Natural killer cell treated with Interleukin-12 subunit alpha and Interleukin-12 subunit beta and Interleukin-15 and Interleukin-18, amount 100 ng/mL, for 72 hours (primary cell): Measurements from ENCODE around the gene JARID2. TPM values are rescaled to one million over a fixed set of nuclear protein-coding genes. Genes with fewer than 3 reads are reported as not detected.

Experiments used
- ATAC-seq, 2 donors: fragments of 150-1000 bp; cut with Tn5 transposase in 1 of 2; sonication (Bioruptor Pico), chemical (Tn5 transposase) in 1 of 2; 2 replicates each; pipeline ENCODE4 v1.10.0; 2021
- DNase-seq: peaks from one replicate; pipeline ENCODE4 v3.0.0; 2022; ENCODE audit warnings: low spot score
- H3K27ac Mint-ChIP-seq, 2 donors: 1 replicate in 1 of 2; 2 replicates in 1 of 2; pipeline ENCODE4 v1.8.0; 2022; ENCODE audit warnings: mixed read lengths in 2 of 2, mild to moderate bottlenecking in 1 of 2, moderate library complexity in 1 of 2
- H3K27me3 Mint-ChIP-seq, 2 donors: 1 replicate in 1 of 2; 2 replicates in 1 of 2; pipeline ENCODE4 v1.8.0; 2022; ENCODE audit warnings: mixed read lengths in 2 of 2
- H3K36me3 Mint-ChIP-seq: one replicate; pipeline ENCODE4 v1.8.0; 2022; ENCODE audit warnings: mixed read lengths
- H3K4me1 Mint-ChIP-seq, 2 donors: 1 replicate in 1 of 2; 2 replicates in 1 of 2; pipeline ENCODE4 v1.8.0; 2022; ENCODE audit warnings: low read depth in 2 of 2, mixed read lengths in 2 of 2, mild to moderate bottlenecking in 1 of 2
- H3K4me3 Mint-ChIP-seq: one replicate; pipeline ENCODE4 v1.8.0; 2022; ENCODE audit warnings: mixed read lengths
- H3K9me3 Mint-ChIP-seq: 2 replicates; pipeline ENCODE4 v1.8.0; 2022; ENCODE audit warnings: mixed read lengths
- total RNA-seq, 2 donors: library from RNA; stranded (reverse); gene quantifications; one replicate each; pipeline ENCODE4 v1.2.3, GENCODE V29; 2022

JARID2 gene
- total RNA-seq, 2 donors from 2014 or later = 28.6 to 34.9 TPM

DNA sequence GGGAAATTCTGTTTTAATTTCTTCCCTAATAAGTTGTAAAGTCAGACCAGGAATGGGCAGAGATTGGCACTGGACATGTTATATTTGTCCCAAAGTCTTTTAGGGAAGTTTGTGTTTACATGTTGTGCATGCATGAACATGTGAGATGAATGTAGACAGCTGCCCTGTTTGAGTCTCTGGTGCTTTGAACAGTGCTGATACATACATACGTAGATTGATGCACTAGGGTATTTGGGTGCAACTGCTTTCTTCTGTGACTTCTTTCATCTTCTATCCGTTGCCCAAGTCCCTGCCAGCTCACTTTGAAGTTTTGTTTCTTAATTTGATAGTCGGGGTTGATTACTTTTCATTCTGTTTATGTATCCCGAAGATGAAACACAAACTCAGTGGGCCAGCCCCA is 216.4 kb downstream of the JARID2 start:
- Mint-ChIP-seq H3K27me3 (no peaks in the 10 kb centered on the region), H3K36me3 (no peaks in the 10 kb centered on the region), H3K9me3 (no peaks in the 10 kb centered on the region), H3K4me1 (peaks cover 57 to 65% of the 10 kb centered on the region in 2 donors), H3K4me3 (no peak overlapping the region), H3K27ac (no peak overlapping the region)
- ATAC-seq (no peak), DNase-seq (no peak)

DNA sequence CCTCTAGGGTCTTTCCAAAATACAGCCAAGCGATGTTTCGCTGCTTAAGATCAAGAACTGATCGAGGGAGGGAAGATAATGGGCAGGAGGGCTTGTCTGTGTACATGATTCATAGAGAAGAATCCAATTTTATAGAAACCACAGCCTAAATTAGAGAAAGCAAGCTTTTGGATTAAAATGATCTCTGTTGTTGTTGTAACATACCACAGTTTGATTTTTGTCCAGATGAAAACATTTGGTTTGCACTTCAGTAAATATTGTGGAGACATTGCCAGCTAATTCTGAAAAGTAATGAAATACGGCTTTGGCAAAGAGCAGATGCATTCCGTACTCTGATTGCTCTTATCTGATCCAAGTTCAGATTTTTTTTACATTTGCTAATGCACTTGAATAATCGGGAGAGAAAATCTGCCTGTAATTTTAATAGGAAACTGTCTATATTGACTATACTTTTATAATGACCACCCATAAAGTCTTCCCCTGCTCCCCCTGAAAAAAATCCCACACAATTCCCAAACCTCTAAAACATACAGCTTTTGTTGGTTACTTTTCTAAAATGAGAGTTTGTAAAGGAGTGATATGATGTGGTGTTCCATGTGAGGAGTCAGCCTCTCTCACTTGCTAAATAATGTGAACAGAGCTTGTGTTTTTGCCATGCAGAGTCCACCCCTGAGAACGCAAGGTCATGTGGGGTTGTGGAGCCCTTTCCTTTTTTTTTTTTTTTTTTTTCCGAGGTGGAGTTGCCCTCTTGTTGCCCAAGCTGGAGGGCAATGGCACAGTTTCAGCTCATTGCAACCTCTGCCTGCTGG is 217.1 kb downstream of the JARID2 start:
- Mint-ChIP-seq H3K27ac (no peak overlapping the region), H3K36me3 (no peaks in the 10 kb centered on the region), H3K27me3 (no peaks in the 10 kb centered on the region), H3K4me3 (no peak overlapping the region), H3K9me3 (no peaks in the 10 kb centered on the region), H3K4me1 (peaks cover 56 to 63% of the 10 kb centered on the region in 2 donors)
- no peak for ATAC-seq
- no peak for DNase-seq

DNA sequence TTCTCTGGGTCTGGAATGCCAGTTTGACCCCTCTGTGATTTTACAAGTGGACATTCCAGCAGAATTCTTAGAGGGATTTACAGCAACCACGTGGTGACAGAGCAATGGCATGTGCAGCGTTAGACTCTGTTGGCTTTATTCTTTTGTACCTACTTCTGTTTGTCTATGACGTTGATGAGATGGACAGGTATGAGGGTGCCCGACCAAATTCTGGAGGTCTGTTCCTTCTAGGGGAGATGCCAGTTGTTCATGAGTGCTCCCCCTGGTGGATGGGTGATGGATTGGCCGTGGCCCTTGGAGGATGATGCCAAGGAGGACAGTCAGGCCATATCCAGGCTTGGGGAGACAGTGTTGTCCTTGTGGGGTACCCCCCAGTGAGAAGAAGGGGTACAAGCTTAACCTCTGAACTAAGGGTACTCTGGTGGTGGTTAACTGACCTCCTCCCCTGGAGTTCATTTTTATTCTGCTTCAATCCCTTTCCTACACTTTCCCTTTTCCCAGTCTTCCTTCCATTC is 218.4 kb downstream of the JARID2 start:
- DNase-seq (no peak), ATAC-seq (peak; percentile 63 to 71)
- H3K27me3 Mint-ChIP-seq = no peaks in the 10 kb centered on the region
- H3K4me3 Mint-ChIP-seq = no peak overlapping the region
- H3K27ac Mint-ChIP-seq = peak overlapping the region; percentile 6 to 32
- H3K36me3 Mint-ChIP-seq = peaks cover 8% of the 10 kb centered on the region
- H3K9me3 Mint-ChIP-seq = no peaks in the 10 kb centered on the region
- H3K4me1 Mint-ChIP-seq = peaks cover 46 to 62% of the 10 kb centered on the region in 2 donors

DNA sequence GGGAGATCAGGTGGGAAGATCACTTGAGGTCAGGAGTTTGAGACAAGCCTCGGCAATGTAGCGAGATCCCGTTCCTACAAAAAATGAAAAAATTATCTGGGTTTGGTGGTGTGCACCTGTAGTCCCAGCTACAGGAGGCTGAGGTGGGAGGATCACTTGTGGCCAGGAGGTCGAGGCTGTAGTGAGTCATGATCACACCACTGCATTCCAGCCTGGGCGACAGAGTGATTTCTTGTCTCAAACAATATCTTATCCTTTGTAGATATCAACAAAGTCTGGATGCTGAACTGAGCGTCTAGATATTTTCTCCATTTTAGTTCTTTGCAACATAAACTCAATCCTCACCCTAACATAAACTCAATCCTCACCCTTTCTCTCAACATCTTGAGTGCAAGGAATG is 219.3 kb downstream of the JARID2 start:
- ATAC-seq (no peak), DNase-seq (no peak)
- H3K36me3 Mint-ChIP-seq = peaks cover 8% of the 10 kb centered on the region
- H3K4me3 Mint-ChIP-seq = no peak overlapping the region
- no peaks in the 10 kb centered on the region for H3K9me3 Mint-ChIP-seq
- peaks cover 37 to 53% of the 10 kb centered on the region in 2 donors for H3K4me1 Mint-ChIP-seq
- H3K27me3 Mint-ChIP-seq = no peaks in the 10 kb centered on the region
- no peak overlapping the region for H3K27ac Mint-ChIP-seq

DNA sequence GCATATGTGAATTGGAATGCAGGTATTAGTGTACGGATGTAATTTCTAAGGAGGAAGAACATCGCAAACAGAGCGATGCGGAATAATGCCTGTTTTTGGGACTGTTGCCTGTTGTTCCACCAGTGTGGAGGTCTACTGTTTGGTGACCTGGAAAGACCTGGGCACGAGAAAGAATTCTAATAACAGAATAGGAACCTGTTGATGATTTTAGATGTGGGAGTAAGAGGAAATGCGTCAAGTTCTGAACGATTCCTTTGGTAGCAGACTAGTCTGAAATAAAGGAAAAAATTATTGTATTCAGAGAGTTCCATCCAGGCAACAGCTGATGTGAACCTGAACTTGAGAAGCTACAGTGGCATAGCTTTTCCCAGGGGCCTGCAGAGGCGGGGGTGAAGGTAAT is 224.9 kb downstream of the JARID2 start:
- Mint-ChIP-seq H3K9me3 (no peaks in the 10 kb centered on the region), H3K4me3 (no peak overlapping the region), H3K27me3 (no peaks in the 10 kb centered on the region), H3K4me1 (peaks cover 6 to 22% of the 10 kb centered on the region in 2 donors), H3K36me3 (peaks cover 8% of the 10 kb centered on the region), H3K27ac (no peak overlapping the region)
- ATAC-seq (no peak), DNase-seq (no peak)

DNA sequence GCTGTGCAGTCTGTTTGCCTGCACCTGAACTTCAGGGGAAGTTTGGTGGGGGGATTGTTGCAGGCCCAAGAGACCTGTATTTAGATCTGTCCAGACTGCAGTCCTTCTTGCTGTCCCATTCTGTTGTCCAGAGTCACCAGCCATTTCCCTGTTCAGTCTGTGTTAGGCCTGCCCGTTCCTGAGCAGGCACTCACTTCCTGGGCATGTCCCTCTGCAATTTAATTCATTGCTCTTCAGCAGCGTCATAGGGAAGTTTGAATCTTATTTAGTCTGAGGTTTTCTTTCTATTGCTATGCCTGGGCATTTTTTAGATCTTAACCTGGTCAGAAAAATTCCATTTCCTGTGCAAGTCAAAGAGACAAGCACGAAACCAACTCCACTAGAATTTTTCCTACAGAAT is 226.8 kb downstream of the JARID2 start:
- Mint-ChIP-seq H3K36me3 (peaks cover 8% of the 10 kb centered on the region), H3K4me3 (no peak overlapping the region), H3K27ac (no peak overlapping the region), H3K27me3 (no peaks in the 10 kb centered on the region), H3K4me1 (peaks cover 8 to 19% of the 10 kb centered on the region in 2 donors), H3K9me3 (no peaks in the 10 kb centered on the region)
- DNase-seq (no peak), ATAC-seq (no peak)

DNA sequence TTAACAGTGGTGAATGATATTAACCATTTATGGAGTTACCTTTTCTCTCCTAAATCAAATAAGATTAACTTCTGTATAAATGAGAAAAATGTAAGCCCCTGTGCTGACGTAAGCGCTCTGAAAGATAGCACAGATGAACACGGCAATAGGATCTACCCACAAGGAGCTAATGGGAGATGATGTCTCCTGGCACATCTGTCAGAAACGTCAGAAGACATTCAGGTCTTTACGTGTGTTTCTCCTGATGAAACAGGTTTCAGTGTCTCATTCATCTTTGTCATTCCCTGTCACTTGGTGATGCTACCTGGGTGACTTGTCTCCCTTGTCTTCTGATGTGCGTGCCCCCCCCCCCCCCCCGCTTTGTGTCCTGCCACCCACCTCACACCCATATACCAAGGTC is 227.3 kb downstream of the JARID2 start:
- H3K36me3 Mint-ChIP-seq = peaks cover 7% of the 10 kb centered on the region
- H3K4me1 Mint-ChIP-seq = peaks cover 8 to 22% of the 10 kb centered on the region in 2 donors
- DNase-seq (no peak), ATAC-seq (no peak)
- H3K27ac Mint-ChIP-seq = no peak overlapping the region
- H3K4me3 Mint-ChIP-seq = no peak overlapping the region
- no peaks in the 10 kb centered on the region for H3K9me3 Mint-ChIP-seq
- no peaks in the 10 kb centered on the region for H3K27me3 Mint-ChIP-seq

DNA sequence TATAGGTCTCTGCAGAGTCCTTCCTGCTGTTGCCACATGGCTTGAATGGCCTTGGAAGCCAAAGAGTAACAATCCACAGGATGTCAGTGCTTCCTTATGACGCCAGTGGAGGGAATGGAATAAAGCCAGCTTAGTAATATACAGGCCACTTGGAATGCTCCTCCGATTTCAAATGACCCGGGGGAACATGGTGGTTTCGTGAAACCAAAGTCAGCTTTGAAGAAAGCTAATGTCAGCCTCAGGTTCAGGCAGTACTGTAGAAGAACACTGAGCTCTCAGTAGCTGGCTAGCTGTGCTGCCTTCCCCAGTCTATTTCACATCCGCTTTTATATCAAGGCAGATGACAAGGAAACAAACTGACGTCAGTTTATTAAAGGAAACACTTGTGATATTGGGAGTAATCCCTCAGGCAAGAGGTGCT is 227.9 kb downstream of the JARID2 start:
- no peak overlapping the region for H3K27ac Mint-ChIP-seq
- no peaks in the 10 kb centered on the region for H3K27me3 Mint-ChIP-seq
- H3K4me3 Mint-ChIP-seq = no peak overlapping the region
- DNase-seq (no peak), ATAC-seq (no peak)
- H3K4me1 Mint-ChIP-seq = peaks cover 8 to 16% of the 10 kb centered on the region in 2 donors
- H3K36me3 Mint-ChIP-seq = peaks cover 1% of the 10 kb centered on the region
- H3K9me3 Mint-ChIP-seq = no peaks in the 10 kb centered on the region

DNA sequence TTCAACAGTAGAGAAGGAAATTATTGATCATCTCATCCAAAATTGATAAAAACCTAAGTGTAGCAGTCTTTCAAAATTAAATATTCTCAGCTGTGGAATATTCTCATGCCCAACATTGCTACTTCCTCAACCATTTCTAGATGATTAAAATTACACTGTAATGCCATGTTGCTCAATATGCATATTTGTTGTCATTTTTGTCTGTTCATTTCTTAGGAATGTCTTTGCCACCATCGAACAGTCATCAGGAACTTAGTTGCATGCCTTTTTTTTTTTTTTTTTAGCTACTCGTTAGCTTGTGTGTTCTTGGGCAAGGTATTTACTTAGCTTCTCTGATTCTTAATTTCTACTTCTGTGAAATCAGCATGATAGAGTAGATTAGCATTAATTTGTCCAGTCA is 228.3 kb downstream of the JARID2 start:
- no peak overlapping the region for H3K27ac Mint-ChIP-seq
- H3K27me3 Mint-ChIP-seq = no peaks in the 10 kb centered on the region
- peaks cover 12 to 18% of the 10 kb centered on the region in 2 donors for H3K4me1 Mint-ChIP-seq
- no peaks in the 10 kb centered on the region for H3K9me3 Mint-ChIP-seq
- ATAC-seq (no peak), DNase-seq (no peak)
- no peaks in the 10 kb centered on the region for H3K36me3 Mint-ChIP-seq
- H3K4me3 Mint-ChIP-seq = no peak overlapping the region

DNA sequence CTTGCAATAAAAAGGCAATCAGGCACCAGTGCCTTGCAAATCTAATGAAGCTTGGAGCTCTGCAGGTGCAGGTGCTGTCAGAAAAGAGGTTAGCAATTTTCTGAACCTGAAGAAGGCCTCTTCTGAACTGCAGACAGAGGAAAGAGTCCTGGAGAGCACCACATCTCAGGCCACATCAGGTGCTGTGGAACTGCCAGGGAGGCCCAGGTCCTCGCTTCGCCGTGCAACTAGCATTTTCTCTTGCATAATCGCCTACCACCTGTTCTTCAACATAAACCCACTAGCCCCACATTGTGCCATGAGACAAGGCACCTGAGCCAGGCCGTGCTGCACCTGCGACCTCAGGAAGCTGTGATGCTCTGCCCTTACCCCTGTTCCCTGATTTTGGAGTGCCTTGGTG is 229.4 kb downstream of the JARID2 start:
- H3K27ac Mint-ChIP-seq = peak overlapping the region in 1 of 2 donors; percentile 29
- no peaks in the 10 kb centered on the region for H3K9me3 Mint-ChIP-seq
- H3K27me3 Mint-ChIP-seq = no peaks in the 10 kb centered on the region
- H3K36me3 Mint-ChIP-seq = no peaks in the 10 kb centered on the region
- no peak for DNase-seq
- H3K4me1 Mint-ChIP-seq = peaks cover 22 to 27% of the 10 kb centered on the region in 2 donors
- no peak overlapping the region for H3K4me3 Mint-ChIP-seq
- ATAC-seq = no peak

DNA sequence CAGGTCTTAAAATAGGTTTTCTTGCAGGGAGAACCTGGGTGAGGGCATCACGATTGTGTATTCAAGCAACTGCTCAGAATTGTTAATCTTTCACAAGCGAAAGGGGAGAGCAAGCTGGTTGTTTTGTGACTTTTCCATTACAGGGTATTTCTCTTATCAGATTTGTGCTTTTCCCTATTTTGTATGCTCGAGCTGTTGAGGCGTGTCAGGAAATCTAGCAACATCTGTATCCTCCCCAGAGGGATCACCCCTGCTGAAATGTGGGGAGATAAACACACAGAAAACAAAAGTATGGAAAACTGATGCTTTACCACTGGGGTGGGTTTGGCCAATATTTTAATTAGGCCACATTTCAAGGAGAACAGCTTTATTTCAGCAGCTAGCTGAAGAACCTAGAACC is 230.0 kb downstream of the JARID2 start:
- Mint-ChIP-seq H3K27me3 (no peaks in the 10 kb centered on the region), H3K4me1 (peaks cover 25 to 30% of the 10 kb centered on the region in 2 donors), H3K4me3 (no peak overlapping the region), H3K27ac (peak overlapping the region in 1 of 2 donors; percentile 29), H3K36me3 (no peaks in the 10 kb centered on the region), H3K9me3 (no peaks in the 10 kb centered on the region)
- DNase-seq = no peak
- no peak for ATAC-seq

DNA sequence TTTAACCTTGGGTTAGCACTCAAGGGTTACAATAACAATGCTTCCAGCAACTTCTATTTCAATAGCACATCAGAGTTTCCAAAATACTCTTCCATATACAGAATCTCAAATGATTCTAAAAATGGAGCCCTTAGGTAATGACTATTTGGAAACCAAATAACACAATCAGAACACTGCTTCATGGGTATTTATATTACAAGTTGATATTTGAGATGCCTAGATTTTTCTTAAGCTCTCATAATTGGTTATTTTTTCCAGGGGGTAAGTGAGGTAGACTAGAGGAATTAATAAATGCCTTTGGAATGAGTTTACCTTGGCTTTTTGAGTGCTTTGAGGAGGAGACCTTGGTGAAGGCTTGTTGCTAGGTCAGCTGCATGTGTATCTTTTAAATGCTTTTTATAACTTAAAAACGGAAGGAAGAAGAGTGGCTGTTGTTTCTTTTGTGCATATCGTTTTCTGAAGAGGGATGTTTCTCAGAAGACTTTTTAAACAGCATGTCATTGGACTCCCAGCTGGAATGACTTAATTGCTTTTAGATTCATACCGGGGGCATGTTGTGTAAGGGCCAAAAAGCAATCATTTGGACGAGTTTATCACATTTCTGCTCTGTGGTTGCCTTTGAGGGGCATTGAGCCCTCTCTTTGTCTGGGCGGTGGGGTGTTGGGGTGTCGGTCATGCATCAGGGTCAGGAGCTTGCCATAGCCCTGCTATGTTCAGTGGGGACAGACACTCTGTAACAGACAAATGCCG is 230.9 kb downstream of the JARID2 start:
- Mint-ChIP-seq H3K36me3 (no peaks in the 10 kb centered on the region), H3K27me3 (no peaks in the 10 kb centered on the region), H3K27ac (peak overlapping the region in 1 of 2 donors; percentile 13), H3K4me3 (no peak overlapping the region), H3K9me3 (no peaks in the 10 kb centered on the region), H3K4me1 (peaks cover 33 to 39% of the 10 kb centered on the region in 2 donors)
- DNase-seq (no peak), ATAC-seq (no peak)

DNA sequence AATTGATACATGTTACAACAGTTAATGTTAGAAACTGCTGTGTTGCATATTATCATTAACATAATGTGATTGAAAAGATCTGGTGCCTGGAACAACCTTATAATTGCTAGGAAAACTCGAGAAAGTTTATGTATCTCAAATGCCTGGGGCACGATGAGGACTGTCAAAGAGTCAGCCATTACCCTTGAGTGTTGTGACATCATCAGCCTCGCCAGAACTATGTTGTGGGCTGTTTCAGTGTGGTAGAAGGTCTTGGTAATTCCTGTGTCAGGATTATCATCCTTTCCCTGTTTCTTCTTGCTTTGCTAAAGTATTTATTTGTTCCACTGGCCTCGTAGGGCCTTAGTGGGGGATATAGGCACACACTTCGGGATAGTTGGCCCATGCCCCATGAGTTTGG is 231.9 kb downstream of the JARID2 start:
- no peak overlapping the region for H3K27ac Mint-ChIP-seq
- H3K4me3 Mint-ChIP-seq = no peak overlapping the region

DNA sequence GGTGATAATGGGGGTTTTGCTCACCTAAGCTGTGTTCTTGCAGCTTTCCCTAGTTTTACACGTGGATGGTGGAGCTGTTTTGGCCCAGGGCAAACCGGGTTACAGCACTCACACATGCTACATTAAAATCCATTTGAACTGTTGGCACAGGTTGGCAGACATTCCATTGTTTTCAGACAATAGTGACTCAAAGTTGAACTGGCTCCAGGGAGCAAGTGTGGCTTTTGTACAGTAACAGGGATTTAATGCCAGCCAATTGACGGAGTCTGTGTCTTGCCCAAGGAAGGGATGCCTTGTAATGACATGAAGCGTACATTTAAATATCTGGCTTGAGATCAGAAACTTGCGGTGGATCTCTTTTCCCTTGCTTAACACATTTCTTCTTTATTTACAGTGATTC is 233.9 kb downstream of the JARID2 start:
- peak overlapping the region in 1 of 2 donors; percentile 35 for H3K27ac Mint-ChIP-seq
- H3K36me3 Mint-ChIP-seq = no peaks in the 10 kb centered on the region
- no peak for ATAC-seq
- no peak for DNase-seq
- H3K27me3 Mint-ChIP-seq = no peaks in the 10 kb centered on the region
- H3K9me3 Mint-ChIP-seq = no peaks in the 10 kb centered on the region
- peaks cover 46 to 56% of the 10 kb centered on the region in 2 donors for H3K4me1 Mint-ChIP-seq
- no peak overlapping the region for H3K4me3 Mint-ChIP-seq

More for the DNA sequence above, 231.9 kb downstream of the JARID2 start:
- ATAC-seq = no peak
- H3K4me1 Mint-ChIP-seq = peaks cover 36 to 45% of the 10 kb centered on the region in 2 donors
- no peak for DNase-seq
- H3K27me3 Mint-ChIP-seq = no peaks in the 10 kb centered on the region
- no peaks in the 10 kb centered on the region for H3K36me3 Mint-ChIP-seq
- no peaks in the 10 kb centered on the region for H3K9me3 Mint-ChIP-seq
